OCI-LY7 (cell line): ENCODE results near the gene LHFPL2.

ENCODE experiments used
- EZH2phosphoT487 ChIP-seq: fragments of 200-600 bp; sonication (generic); IDR thresholded peaks from 2 replicates; pipeline ENCODE4 v1.6.1; 2018; ENCODE audit warnings: low read depth, borderline replicate concordance, mild to moderate bottlenecking, mixed run types, antibody characterized with exemption, low read length, moderate library complexity, mixed read lengths
- TF ChIP-seq, protein P1 (sequence below): fragments of 200-600 bp; sonication (generic); conservative IDR thresholded peaks from 2 replicates; pipeline ENCODE4 v1.5.1; 2014; ENCODE audit warnings: mild to moderate bottlenecking, antibody characterized with exemption, low read length, moderate library complexity, mixed read lengths

DNA sequence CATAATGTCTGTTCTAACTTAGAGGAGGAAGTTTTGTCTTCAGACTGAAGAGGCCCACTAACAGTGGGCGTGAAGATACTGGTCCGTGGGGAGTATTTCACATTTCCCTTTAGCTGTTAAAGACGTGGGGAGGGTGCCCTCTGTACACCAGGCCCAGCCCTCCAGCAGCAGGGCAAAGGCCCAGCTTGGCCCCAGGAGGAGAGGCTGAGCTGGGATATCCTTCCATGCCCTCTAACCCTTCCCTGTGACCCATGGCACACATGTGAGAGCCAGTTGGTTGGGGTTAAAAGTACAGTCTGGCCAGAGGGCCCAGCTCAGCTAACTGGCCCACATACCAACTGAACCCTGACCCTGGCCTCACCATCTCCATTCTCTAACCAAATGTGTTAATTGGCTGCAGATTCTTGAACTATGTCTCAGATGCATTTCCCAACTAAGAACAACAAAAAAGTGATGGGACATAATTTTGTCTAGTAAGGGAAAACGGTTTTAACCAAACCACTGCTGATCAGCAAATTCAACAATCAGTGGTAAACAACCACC lies 74.4 kb downstream of the LHFPL2 start:
- TF ChIP-seq, protein P1, sequence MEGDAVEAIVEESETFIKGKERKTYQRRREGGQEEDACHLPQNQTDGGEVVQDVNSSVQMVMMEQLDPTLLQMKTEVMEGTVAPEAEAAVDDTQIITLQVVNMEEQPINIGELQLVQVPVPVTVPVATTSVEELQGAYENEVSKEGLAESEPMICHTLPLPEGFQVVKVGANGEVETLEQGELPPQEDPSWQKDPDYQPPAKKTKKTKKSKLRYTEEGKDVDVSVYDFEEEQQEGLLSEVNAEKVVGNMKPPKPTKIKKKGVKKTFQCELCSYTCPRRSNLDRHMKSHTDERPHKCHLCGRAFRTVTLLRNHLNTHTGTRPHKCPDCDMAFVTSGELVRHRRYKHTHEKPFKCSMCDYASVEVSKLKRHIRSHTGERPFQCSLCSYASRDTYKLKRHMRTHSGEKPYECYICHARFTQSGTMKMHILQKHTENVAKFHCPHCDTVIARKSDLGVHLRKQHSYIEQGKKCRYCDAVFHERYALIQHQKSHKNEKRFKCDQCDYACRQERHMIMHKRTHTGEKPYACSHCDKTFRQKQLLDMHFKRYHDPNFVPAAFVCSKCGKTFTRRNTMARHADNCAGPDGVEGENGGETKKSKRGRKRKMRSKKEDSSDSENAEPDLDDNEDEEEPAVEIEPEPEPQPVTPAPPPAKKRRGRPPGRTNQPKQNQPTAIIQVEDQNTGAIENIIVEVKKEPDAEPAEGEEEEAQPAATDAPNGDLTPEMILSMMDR: no peak
- no peak for TF ChIP-seq EZH2phosphoT487
